GM19099 (cell line): ENCODE data around the gene ACBD6.

ENCODE experiments used
- POLR2A ChIP-seq: IDR thresholded peaks from 3 replicates; pipeline ENCODE4 v1.6.1; 2011; ENCODE audit warnings: low read depth; ENCODE audit not compliant: insufficient read length; ENCODE audit errors: extremely low read depth

The ACBD6 gene

GRCh38 chr1:180533266-180533987, 31.1 kb upstream of the ACBD6 start:
- no peak for TF ChIP-seq POLR2A

- TF ChIP-seq POLR2A, result no peak
Measured at GRCh38 chr1:180532854-180533253, 30.5 kb upstream of the ACBD6 start.

GRCh38 chr1:180530501-180530900, 28.1 kb upstream of the ACBD6 start:
- no peak for TF ChIP-seq POLR2A

- no peak for TF ChIP-seq POLR2A
Measured at GRCh38 chr1:180528868-180529470, 26.6 kb upstream of the ACBD6 start.

GRCh38 chr1:180527101-180527669, 24.8 kb upstream of the ACBD6 start:
- TF ChIP-seq POLR2A, result no peak

GRCh38 chr1:180525715-180526039, 23.3 kb upstream of the ACBD6 start:
- TF ChIP-seq POLR2A, result no peak

GRCh38 chr1:180524915-180525714, 22.7 kb upstream of the ACBD6 start:
- no peak for TF ChIP-seq POLR2A

GRCh38 chr1:180524160-180524914, 22.0 kb upstream of the ACBD6 start:
- TF ChIP-seq POLR2A, result no peak

- TF ChIP-seq POLR2A, result no peak
Measured at GRCh38 chr1:180522213-180522515, 19.8 kb upstream of the ACBD6 start.

GRCh38 chr1:180521474-180522212, 19.3 kb upstream of the ACBD6 start:
- no peak for TF ChIP-seq POLR2A

GRCh38 chr1:180519846-180520245, 17.5 kb upstream of the ACBD6 start:
- TF ChIP-seq POLR2A, result no peak

GRCh38 chr1:180515857-180516388, 13.5 kb upstream of the ACBD6 start:
- TF ChIP-seq POLR2A, result no peak

GRCh38 chr1:180515364-180515763, 13.0 kb upstream of the ACBD6 start:
- TF ChIP-seq POLR2A, result no peak

- no peak for TF ChIP-seq POLR2A
Measured at GRCh38 chr1:180513531-180513930, 11.2 kb upstream of the ACBD6 start.
